Activated CD4-positive, CD25-positive, alpha-beta regulatory T cell treated with anti-CD3 and anti-CD28 coated beads, Interleukin-2, amount 50 U/mL, for 72 hours (primary cell): ENCODE data around the gene GLRX.
"Not testable (repeated sequence)": the region's sequence is repeated elsewhere in the genome, so short reads cannot be mapped to it uniquely, and the experiment has no call there.

ENCODE experiments used
- DNase-seq: peaks from one replicate; pipeline ENCODE4 v3.0.0; 2021

The GLRX gene

DNA sequence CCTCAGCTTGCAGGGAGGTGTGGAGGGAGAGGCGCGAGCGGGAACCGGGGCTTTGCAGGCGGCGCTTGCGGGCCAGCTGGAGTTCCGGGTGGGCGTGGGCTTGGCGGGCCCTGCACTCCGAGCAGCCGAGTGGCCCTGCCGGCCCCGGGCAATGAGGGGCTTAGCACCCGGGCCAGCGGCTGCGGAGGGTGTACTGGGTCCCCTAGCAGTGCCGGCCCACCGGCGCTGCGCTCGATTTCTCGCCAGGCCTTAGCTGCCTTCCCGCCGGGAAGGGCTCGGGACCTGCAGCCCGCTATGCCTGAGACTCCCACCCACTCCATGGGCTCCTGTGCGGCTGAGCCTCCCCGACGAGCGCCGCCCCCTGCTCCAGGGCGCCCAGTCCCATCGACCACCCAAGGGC is 28.6 kb upstream of the GLRX start:
- DNase-seq, result not testable (repeated sequence)

DNA sequence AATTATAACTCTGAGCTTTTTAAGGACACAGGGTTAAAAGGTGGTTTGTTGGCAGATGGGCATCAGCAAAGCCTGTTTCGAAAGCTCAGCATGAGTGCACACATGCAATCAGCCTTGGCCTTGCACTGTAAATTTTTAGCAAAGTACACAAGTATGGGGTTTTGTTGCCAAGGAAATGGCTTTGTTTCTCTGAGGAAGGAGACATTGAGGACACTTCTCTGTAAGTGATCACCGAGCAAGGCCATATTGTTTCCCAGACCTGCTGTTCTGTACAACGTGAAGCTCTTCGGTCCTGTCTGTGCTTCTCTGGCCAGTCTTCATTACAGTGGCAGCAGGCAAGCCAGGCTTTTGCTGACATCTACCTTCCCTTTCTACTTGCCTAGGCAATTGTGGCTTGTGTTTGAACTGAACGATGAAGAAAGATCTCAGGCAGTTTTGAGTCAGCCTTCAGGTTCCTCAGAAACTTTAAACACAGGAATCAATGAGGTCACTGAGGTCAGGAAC is 27.9 kb upstream of the GLRX start:
- DNase-seq, result no peak

DNA sequence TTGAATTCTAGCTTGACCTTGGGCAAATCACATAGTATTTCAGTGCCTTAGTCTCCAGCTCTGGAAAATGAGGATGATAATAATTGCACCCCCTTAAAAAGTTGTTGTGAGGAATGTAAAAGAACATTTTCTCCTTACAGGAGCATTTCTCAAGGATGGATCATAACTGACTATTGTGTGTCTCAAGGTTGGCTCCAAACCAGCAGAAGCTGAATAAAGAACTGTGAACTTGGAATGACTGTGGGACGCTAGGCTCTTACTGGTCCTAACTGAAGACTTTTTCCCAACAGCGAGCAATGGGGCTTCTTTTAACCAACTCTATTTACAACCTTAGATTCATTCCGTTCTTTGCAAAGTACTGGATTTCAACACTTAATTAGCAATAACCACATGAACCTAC is 26.2 kb upstream of the GLRX start:
- DNase-seq, result no peak

DNA sequence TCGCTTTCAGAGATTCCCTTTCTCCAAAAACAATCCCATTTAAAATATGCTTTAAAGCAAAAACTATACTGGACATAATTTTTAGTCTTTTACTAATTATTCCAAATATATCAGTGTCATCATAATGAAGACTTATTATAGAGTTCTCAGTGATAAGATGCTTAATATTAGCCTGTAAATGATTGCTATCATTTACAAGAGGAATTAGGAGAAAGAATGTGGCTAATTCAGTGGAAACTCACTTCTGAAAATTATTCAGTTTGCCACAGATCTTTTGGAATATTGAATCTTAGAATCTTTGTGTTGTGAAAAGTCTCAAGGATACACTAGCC is 24.7 kb upstream of the GLRX start:
- DNase-seq, result no peak

DNA sequence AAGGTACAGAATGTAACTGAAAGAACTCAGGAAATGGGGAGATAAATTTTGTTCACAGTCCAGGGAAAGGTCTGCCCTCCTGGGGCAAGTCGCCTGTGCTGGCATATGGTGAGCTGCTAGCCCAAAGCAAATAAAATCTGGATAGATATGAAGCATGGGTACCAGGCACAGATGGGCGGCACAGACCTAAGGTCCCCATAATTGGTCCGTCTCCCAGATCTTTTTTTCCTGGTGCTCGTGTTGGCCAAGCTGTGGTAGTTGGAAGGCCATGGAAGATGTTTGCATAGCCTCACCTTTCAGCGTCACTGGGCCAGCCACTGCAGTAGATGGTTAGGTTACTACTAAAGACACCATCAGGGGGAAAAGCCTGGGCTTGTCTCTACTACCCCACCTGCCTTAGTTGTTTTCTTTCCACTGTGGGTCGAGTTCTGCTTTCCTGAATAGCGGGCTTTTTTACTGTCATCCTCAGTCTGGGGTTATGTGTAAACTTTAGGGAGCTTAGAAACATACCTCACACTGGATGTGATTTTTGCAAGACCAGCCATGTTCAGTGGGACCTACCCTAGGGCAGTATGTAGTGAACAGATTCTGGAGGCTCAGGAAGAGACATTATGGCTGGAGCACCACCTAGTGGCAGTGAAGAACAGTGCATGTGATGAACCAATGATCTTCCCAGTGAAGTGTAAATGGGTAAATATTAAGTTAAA is 24.2 kb upstream of the GLRX start:
- DNase-seq, result peak; percentile 66

DNA sequence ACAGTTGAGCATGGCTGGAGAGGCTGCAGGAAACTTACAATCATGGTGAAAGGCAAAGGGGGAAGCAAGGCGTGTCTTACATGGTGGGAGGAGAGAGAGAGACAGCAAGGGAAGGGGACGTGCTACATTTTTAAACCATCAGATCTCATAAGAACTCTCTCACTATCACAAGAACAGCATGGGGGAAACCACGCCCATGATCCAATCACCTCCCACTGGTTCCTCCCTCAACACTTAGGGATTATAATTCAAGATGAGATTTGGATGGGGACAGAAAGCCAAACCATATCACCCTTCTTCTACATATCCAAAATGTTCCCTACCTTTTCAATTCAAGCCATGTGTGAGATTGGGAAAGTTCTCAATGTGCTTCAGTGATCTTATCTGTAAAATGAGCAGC is 22.9 kb upstream of the GLRX start:
- DNase-seq, result no peak

DNA sequence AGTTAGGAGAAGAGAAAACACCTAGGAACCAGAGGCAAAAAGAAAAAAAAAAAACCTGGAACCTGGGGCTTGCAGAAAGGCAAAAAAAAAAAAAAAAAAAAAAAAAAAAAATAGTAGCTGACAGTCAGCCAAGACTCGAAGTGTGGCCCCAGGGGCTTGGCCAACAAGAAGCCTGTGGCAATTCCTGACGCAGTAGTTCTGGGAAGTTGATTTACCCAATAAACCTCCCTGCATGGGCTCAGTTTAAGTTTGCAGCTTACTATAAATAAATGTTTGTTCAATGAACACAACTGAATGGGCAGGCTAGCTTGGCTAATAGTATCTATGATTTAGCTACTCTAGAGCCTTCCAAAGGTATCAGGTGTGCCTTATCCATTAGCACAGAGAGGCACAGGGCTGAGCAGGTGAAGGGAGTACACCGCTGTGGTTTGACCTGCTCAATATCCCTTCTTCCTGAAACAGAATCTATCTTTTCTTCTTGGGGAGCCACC is 21.3 kb upstream of the GLRX start:
- DNase-seq, result no peak

DNA sequence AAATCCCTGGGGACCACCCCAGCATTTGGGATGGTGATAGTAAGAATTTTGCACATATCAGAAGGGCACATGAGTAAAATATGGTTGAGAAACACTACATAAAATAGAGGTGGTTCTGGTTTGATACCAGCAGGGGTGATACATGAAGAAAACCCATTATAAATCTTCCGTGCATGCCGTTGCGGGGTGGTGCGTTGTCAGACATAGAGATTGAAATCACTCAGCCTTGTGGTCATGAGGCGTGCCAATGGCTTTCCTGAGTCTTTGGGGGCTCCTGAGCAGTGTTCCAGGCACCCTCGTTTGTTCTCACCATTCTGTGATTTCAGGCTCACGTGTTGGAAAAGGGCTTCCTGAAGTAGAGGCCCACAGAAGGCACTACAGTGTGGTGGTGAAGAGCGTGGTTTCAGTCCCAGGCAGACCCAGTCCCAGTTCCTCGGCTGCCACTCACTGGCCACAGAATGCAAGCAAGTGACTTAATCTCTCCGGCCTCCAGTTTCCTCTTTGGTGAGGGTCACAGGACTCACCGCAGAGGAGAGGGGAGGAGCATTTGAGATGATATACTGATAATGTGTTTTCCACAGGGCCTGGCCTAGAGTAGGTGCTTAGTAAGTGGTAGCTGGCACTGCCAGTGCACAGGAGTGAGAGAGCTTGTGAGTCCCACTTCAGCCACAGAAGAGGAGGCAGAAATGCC is 20.5 kb upstream of the GLRX start:
- DNase-seq, result peak; percentile 65

DNA sequence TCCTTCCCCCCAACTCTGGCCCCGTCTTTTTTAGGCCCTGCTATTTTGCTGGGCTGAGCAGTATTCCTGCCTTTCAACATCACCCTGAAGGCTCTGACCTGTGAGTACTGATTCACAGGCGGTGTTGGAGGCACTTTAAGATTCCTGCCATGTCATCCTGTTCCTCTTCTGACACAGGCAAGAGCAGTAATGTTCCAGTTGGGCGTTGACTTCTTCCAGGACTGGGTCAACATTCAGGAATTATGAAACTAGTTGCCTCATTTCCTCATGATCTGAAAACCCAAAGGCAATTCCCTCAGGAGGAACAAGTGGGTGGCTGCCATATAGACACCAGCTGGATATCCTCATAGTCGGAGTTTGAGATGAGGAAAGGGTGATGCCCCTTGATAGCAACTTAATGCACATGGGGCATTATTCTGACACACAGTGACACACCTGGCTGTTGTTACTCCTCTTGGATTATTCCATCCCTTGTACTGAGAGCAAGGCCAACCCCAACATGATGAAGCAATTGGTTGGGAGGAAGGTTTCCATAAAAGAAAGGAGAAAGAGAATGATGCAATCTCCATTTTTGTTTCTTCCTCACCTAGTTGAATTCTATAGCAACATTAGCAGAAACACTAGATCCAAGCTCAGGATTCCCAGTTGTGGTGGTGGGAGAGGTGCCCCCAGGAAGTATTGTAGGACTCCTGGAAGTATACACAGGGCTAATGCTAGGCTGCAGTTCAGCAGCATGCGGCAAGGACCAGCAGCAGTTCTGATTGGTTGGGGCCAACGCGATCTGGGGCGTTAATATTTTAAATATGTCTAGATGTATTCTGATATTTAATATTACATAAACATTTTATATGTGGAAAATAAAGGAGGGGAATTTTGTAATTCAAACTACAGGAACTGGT is 19.6 kb upstream of the GLRX start:
- no peak for DNase-seq

DNA sequence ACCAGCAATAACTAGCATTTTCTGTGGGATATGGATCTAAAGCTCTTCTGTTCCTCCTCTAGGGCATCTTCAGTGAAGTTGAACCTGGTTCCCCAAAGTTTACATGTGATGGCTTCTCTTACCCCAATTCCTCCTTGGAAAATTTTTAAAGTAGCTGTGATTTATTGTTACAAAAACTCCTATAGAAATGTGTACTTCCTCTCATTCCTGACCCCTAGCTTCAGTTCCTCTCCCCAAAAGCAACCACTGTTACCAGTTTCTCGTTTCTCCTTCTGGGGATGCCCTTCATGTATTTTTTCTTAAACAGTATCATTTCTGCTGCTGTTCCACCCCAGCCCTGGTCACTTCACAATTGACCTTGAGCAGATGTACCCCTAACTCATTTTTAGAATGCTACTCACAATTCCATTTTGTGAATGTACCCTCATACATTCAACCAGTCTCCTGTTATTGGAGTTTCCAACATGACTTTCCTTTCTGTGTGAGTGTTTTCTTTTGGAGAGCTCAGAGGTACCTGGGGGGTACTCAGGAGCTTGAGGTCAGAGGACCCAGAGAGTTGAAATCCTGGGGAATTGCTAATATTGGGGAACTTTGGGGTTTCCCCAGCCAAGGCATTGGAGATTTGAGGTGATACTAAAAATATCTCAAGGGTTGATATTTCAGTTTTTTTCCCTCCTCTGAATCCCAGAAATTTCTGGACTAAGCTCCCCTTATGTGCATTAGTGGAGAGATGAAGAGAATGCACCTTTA is 18.6 kb upstream of the GLRX start:
- no peak for DNase-seq

DNA sequence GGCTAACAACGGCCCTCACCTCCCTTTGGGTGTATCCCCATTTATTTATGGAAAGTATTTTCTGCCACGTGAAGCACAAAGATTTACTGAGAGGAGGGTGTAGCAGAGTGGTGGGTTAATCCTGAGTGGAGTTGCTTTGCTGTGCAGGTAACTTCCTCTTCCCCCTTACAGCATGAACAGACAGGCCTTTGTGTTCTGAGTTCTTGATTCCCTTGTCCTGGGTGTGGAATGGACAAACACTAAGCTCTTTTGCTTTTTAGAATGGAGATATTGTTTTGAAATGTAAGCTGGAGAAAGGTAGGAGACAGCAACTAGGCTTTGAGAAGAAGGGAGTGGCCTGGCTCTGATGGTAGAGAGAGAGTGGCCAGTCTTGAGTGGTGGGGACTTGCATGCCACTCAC is 17.1 kb upstream of the GLRX start:
- DNase-seq, result no peak

DNA sequence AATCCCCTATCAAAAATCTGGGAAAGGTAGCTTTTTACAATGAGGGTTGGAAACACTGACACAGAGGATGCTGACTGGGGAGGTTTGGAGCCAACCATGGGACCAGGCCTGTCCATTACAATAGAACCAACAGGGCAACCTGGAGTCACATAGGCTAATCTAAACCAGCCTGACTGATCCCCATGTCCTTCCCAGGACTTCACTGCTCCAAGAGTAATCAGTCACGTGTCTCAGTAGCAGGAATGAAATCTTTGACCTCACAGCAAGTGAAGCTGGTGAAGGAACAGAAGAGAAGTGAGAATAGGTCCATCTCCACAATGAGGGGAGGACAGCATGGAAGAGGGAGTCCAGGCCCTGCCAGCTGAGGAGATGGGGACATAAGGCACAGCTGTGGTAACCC is 16.0 kb upstream of the GLRX start:
- DNase-seq, result no peak

DNA sequence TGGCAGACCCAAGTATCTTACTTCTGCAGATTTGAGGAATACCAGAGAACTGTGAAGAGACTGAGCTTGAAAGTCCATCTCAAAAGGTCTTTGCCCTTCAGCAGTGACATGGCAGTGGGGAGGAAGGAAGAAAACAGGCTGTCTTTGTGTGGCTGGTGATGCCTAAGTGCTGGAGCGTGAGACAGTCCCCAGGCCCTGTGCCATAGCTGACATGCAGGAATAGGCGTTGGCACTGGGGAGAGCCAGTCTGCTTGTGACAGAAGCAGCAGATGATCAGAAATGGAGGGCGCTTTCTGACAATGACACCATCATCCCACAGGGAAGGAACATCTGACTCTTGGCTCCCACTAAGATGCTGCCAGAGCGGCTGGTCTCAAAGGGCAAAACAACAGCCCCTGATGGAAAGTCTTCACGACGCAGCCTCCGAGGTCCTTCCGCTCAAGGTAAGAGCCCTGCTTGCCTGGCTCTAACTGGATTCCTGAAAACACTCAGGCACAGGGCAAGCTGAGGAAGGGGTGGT is 15.5 kb upstream of the GLRX start:
- DNase-seq, result no peak

DNA sequence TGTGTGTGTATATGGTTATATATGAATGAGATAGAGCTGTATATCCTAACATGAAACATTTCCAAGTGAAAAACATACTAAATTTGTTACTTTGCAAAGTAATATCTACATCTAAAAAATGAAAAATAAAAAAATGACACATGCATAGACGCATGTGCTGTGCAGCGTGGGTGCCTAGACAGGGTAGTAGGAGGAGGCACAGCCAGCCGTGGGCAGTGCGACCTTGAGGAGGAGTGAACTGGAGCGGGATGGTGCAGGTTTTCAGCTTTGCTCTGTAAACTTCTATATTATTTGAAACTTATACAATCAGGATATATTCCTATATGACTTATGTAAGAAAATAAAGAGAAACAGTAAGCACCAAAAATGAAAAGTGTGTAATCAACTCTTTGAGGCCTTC is 15.0 kb upstream of the GLRX start:
- no peak for DNase-seq

DNA sequence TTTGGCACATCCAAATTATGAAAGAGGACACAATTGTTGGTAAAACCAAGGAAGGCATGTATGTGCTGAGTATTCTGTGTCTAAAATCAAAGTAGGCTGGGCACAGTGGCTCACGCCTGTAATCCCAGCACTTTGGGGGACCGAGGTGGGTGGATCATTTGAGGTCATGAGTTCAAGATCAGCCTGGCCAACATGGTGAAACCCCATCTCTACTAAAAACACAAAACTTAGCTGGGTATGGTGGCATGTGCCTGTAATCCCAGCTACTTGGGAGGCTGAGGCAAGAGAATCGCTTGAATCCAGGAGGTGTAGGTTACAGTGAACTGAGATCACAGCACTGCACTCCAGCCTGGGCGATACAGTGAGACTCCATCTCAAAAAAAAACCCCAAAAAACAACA is 14.4 kb upstream of the GLRX start:
- not testable (repeated sequence) for DNase-seq

DNA sequence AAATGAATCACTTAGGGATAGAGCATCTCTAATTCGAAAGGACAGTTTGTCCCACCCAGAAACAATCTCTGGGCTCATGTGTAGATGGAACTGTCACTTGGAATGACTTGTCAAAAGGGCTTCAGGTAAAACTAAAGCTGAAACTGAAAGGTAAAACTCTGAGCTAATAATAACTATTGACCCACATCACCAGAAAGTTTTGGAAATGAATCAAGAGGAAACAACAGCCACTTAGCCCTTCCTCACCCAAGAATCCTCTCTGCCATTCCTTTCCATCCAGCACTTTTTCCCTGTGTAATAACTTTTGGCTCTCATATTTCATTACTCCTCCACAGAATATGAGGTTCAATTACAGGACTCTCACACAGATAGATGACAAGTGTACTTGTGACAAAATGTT is 14.0 kb upstream of the GLRX start:
- no peak for DNase-seq

DNA sequence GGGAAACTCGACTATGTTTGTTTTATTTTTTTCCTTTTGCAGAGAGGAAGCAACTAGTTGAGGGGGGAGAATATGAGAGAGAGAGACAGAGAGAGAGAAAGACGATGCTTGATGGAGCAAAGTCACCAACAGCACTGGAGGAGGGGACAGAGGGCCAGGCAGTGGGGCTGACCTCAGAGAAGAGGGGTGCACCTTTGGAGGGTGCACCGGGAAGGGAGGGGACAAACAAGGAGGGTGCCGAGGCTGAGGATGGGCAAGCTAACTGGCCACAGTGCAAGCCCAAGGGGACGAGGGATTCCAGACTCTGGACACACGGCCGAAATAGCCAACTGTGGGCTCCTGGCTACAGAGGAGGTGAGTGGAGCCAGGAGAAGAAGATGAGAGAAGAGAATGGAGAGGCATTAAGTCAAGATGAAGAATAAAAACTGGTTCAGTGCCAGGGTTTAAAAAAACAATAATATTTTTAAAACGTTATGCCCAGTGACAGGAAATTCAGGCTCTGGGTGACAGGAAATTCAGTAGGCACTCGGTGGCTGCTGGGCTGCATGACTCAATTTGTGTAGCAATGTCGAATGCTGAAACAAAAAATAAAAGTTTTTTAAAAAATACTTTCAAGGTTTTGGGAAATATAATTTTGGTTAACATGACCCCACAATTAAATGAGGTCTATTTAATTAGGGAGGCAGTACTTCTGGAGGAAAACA is 13.3 kb upstream of the GLRX start:
- no peak for DNase-seq

DNA sequence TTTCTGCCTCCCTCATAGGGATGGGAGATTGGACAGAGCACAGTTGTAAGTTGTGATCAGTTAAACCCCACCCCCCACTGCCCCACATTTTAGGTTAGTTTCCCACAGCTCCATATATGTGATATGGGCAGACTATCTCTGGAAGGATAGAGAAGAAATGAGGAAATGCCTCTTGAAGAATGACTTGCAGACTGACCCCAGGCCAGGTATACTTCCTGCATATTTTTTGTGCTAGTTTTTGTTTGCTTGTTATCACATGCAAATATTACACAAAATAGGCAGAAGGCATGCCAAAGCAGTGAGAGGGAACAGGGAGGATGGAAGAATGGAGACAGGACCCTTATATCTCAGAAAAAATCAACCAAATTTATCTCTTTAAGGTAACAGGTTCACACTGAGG is 10.1 kb upstream of the GLRX start:
- DNase-seq, result no peak

DNA sequence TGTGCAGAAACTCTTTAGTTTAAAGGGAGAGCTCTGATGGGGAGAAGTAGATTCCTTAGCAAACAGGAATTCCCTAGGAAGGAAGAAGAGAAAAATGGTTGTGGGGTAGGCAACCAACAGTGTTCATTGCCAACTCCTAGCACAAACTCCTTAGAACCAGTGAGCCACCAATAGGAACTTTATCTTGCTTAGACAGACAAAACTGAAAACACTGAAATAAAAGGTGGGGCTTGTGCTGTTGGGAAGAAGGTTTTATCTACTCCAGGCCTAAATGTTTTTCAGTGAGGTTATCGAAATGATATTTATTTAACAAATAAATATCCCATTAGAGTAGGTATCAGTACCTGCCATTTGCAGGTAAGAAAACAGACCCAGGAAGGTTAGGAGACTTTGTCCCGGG is 7.7 kb upstream of the GLRX start:
- DNase-seq, result no peak

DNA sequence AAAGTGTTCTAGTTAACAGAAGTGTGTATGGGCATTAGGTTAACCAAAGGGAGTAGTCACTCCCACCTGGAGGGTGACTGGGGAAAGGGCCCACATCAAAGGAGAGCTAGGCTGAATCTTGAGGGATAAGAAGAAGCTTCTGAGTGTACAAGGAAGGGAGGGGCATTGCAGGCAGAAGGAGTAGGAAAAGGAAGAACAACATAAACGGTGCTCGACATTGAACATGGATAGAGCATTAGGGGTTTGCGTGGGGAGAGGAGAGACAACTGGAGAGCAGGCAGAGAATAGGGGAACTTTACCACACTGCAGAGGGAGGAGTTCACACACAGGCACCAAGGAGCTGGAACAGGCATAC is 5.3 kb upstream of the GLRX start:
- no peak for DNase-seq

DNA sequence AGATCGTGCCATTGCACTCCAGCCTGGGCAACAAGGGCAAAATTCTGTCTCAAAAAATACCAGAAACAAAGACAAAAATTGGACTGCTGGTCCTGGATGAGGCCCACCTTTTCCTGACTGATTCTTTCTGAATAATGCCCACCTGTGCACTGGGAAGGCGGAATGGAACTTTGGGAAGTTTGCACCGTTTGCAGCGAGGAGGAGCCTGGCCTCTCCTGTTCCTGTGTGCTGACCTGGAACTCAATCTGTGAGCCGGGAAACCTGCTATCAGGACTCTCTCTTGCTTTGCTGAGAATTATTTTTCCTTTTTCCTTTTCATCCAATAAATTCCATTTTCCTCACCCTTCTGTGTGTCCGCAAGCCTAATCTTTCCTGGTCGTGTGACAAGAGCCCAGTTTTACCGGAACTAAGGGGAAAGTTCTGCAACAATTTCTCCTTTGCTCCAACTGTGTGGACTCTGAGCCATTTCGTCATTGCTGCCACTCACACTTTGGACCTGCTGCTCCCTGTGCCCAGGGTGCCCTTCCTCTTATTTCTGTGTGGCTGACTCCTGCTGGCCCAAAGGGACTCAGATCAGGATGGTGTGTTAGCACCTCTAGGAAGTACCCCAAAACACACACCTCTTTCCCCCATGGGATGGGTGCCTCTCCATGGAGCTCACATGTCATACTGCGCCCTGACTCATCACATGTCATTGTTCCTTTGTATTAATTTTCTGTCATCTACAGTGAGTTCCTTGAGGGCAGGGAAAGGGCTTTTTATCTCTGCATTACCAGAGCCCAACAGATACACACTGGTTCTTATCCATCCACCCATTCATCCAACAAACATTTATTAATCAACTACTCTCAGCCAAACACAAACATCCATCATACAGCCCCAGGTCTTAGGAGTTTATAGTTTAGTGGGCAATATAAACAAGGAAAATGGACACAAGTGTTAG is 4.7 kb upstream of the GLRX start:
- no peak for DNase-seq
